H1 (cell line): ENCODE data around the gene CD244. TPM values are rescaled to one million over a fixed set of nuclear protein-coding genes. Genes with fewer than 3 reads are reported as not detected.

Experiments used
- CTCF ChIA-PET: fragments of 300-600 bp; sonication (Branson Sonifier 250); formaldehyde crosslinking; loops from one replicate; lab custom pipeline; 2021; ENCODE audit not compliant: partially characterized antibody; lab: Charles Lee
- POLR2A ChIA-PET: fragments of 300-600 bp; sonication (Branson Sonifier 250); formaldehyde crosslinking; loops from one replicate; lab custom pipeline; 2021; ENCODE audit warnings: inconsistent platforms; ENCODE audit not compliant: partially characterized antibody; lab: Charles Lee
- DNase-seq, 2 experiments: peaks; one replicate each; pipeline versions ENCODE4 v3.0.0 to v3.0.0-alpha.2; 2010 to 2022; ENCODE audit warnings: low spot score in 2 of 2, low read depth in 1 of 2, mixed read lengths in 1 of 2
- FAIRE-seq: peaks from 2 replicates; lab custom pipeline; 2011; peaks lifted over from hg19 to GRCh38; lab: Jason Lieb, UNC
- H2AFZ ChIP-seq: 2 replicates; pipeline ENCODE4 v1.8.1; 2012; ENCODE audit warnings: low read length, inconsistent platforms
- H2AK5ac ChIP-seq: 2 replicates; pipeline ENCODE4 v1.6.1; 2013; ENCODE audit warnings: low read depth, low read length
- H2BK120ac ChIP-seq: replicated peaks from 2 replicates; pipeline ENCODE3; 2013; ENCODE audit warnings: low read depth, low read length, inconsistent platforms
- H2BK12ac ChIP-seq: 2 replicates; pipeline ENCODE4 v1.6.1; 2013; ENCODE audit warnings: low read depth, low read length
- H2BK15ac ChIP-seq: 2 replicates; pipeline ENCODE4 v1.6.1; 2013; ENCODE audit warnings: low read length
- H2BK20ac ChIP-seq: 2 replicates; pipeline ENCODE4 v1.6.1; 2013; ENCODE audit warnings: low read length
- H2BK5ac ChIP-seq: 2 replicates; pipeline ENCODE4 v1.6.1; 2013; ENCODE audit warnings: low read depth, low read length
- H3K14ac ChIP-seq: 2 replicates; pipeline ENCODE4 v1.6.1; 2013; ENCODE audit warnings: inconsistent platforms; ENCODE audit not compliant: insufficient read length
- H3K18ac ChIP-seq: 2 replicates; pipeline ENCODE4 v1.6.1; 2013; ENCODE audit warnings: low read length; ENCODE audit errors: extremely low read depth
- H3K23ac ChIP-seq: 2 replicates; pipeline ENCODE4 v1.6.1; 2013; ENCODE audit warnings: inconsistent platforms; ENCODE audit not compliant: insufficient read length
- H3K23me2 ChIP-seq: 2 replicates; pipeline ENCODE4 v1.6.1; 2013; ENCODE audit warnings: low read depth, low read length
- H3K27ac ChIP-seq: 2 replicates; pipeline ENCODE4 v1.6.1; 2011; ENCODE audit warnings: low read depth, low read length, inconsistent platforms
- H3K27me3 ChIP-seq, 4 experiments: replicated peaks in 1 of 4; 1 replicate in 1 of 4; 2 replicates in 3 of 4; pipeline versions ENCODE4 v1.6.1 to v1.8.1; 2011 to 2013; ENCODE audit warnings: low read length in 3 of 4, mild to moderate bottlenecking in 3 of 4, inconsistent platforms in 2 of 4, mixed read lengths in 2 of 4, moderate library complexity in 1 of 4; ENCODE audit not compliant: control insufficient read depth in 3 of 4, insufficient read depth in 3 of 4; ENCODE audit errors: extremely low read depth in 1 of 4
- H3K36me3 ChIP-seq, 4 experiments: 2 replicates each; pipeline versions ENCODE4 v1.6.1 to v1.8.1; 2011 to 2013; ENCODE audit warnings: mild to moderate bottlenecking in 4 of 4, low read length in 3 of 4, moderate library complexity in 2 of 4, control low read depth in 1 of 4, inconsistent platforms in 1 of 4; ENCODE audit not compliant: insufficient read depth in 4 of 4, control insufficient read depth in 2 of 4
- H3K4ac ChIP-seq: replicated peaks from 2 replicates; pipeline ENCODE3; 2013; ENCODE audit warnings: low read length, low read depth, mixed read lengths, inconsistent platforms; ENCODE audit not compliant: insufficient read length
- H3K4me1 ChIP-seq, 4 experiments: replicated peaks in 1 of 4; 1 replicate in 1 of 4; 2 replicates in 3 of 4; pipeline versions ENCODE4 v1.6.1 to v1.8.1; 2011 to 2013; ENCODE audit warnings: low read length in 3 of 4, inconsistent platforms in 2 of 4, mixed read lengths in 1 of 4; ENCODE audit not compliant: insufficient read depth in 4 of 4, control insufficient read depth in 3 of 4
- H3K4me2 ChIP-seq, 2 experiments: 2 replicates each; pipeline versions ENCODE4 v1.6.1 to v1.8.1; 2011 to 2013; ENCODE audit warnings: low read depth in 2 of 2, low read length in 2 of 2, control low read depth in 1 of 2, inconsistent platforms in 1 of 2, mild to moderate bottlenecking in 1 of 2; ENCODE audit not compliant: insufficient read depth in 1 of 2
- H3K4me3 ChIP-seq, 4 experiments: fragments of 200-600, 300-600 bp in 1 of 4; sonication (generic), shearing (Covaris generic), sonication (Bioruptor Twin) in 1 of 4; 2 replicates each; pipeline versions ENCODE4 v1.5.1 to v1.8.1; 2011 to 2016; ENCODE audit warnings: low read length in 4 of 4, low read depth in 3 of 4, control low read depth in 2 of 4, inconsistent platforms in 2 of 4, mild to moderate bottlenecking in 2 of 4, mixed read lengths in 1 of 4, moderate library complexity in 1 of 4; ENCODE audit not compliant: insufficient read depth in 2 of 4; ENCODE audit errors: extremely low read depth in 1 of 4
- H3K56ac ChIP-seq: replicated peaks from 2 replicates; pipeline ENCODE3; 2013; ENCODE audit warnings: low read depth, mild to moderate bottlenecking, mixed read lengths, low read length, inconsistent platforms; ENCODE audit not compliant: insufficient read length
- H3K79me1 ChIP-seq: 2 replicates; pipeline ENCODE4 v1.6.1; 2013; ENCODE audit warnings: low read depth, low read length, control low read depth
- H3K79me2 ChIP-seq, 2 experiments: 2 replicates each; pipeline versions ENCODE4 v1.6.1 to v1.8.1; 2012 to 2013; ENCODE audit warnings: low read length in 2 of 2, mild to moderate bottlenecking in 2 of 2, inconsistent platforms in 1 of 2; ENCODE audit not compliant: insufficient read depth in 2 of 2, control insufficient read depth in 1 of 2
- H3K9ac ChIP-seq, 4 experiments: replicated peaks in 1 of 4; 1 replicate in 1 of 4; 2 replicates in 3 of 4; pipeline versions ENCODE4 v1.6.1 to v1.8.1; 2011 to 2013; ENCODE audit warnings: low read depth in 3 of 4, low read length in 3 of 4, control low read depth in 2 of 4, mild to moderate bottlenecking in 2 of 4, moderate library complexity in 2 of 4, inconsistent platforms in 1 of 4; ENCODE audit errors: extremely low read depth in 1 of 4
- H3K9me3 ChIP-seq, 2 experiments: 2 replicates each; pipeline versions ENCODE4 v1.6.1 to v1.8.1; 2012 to 2013; ENCODE audit warnings: mild to moderate bottlenecking in 2 of 2, moderate library complexity in 2 of 2, control low read depth in 1 of 2, inconsistent platforms in 1 of 2, low read depth in 1 of 2, low read length in 1 of 2, mixed read lengths in 1 of 2; ENCODE audit not compliant: insufficient read depth in 2 of 2
- H4K20me1 ChIP-seq, 2 experiments: replicated peaks in 1 of 2; 2 replicates each; pipeline versions ENCODE3 to v1.8.1; 2011 to 2013; ENCODE audit warnings: inconsistent platforms in 2 of 2, low read length in 2 of 2, mild to moderate bottlenecking in 1 of 2; ENCODE audit not compliant: insufficient read depth in 2 of 2, control insufficient read depth in 1 of 2
- H4K5ac ChIP-seq: 2 replicates; pipeline ENCODE4 v1.6.1; 2013; ENCODE audit warnings: low read length, low read depth, mixed read lengths, inconsistent platforms; ENCODE audit not compliant: insufficient read length
- H4K8ac ChIP-seq: 2 replicates; pipeline ENCODE4 v1.8.0; 2013; ENCODE audit warnings: mild to moderate bottlenecking, moderate library complexity, low read length, inconsistent platforms; ENCODE audit not compliant: insufficient read depth; ENCODE audit errors: extremely low read depth
- H4K91ac ChIP-seq: replicated peaks from 2 replicates; pipeline ENCODE3; 2013; ENCODE audit warnings: low read length, mixed read lengths, inconsistent platforms; ENCODE audit not compliant: insufficient read length
- ASH2L ChIP-seq: fragments of 200-600, 300-600 bp; sonication (generic); IDR thresholded peaks from one replicate; pipeline ENCODE4 v1.7.1; 2017; ENCODE audit warnings: low read length
- BCL11A ChIP-seq, 2 experiments: IDR thresholded peaks; one replicate each; pipeline ENCODE4 v1.6.1; 2011; ENCODE audit warnings: low read depth in 2 of 2, low read length in 2 of 2, mild to moderate bottlenecking in 2 of 2
- CHD2 ChIP-seq: IDR thresholded peaks from 2 replicates; pipeline ENCODE4 v1.6.1; 2012; ENCODE audit warnings: low read length, improper control_type of control experiment
- GTF2F1 ChIP-seq: IDR thresholded peaks from 2 replicates; pipeline ENCODE4 v1.6.1; 2012; ENCODE audit warnings: low read depth, low read length, improper control_type of control experiment, borderline replicate concordance
- HDAC2 ChIP-seq, 2 experiments: fragments of 300-600 bp in 1 of 2; sonication (generic) in 1 of 2; IDR thresholded peaks; 2 replicates each; pipeline ENCODE4 v1.6.1; 2011 to 2012; ENCODE audit warnings: low read depth in 2 of 2, low read length in 2 of 2, mild to moderate bottlenecking in 2 of 2, moderate library complexity in 2 of 2, borderline replicate concordance in 1 of 2, inconsistent platforms in 1 of 2
- HDAC6 ChIP-seq: IDR thresholded peaks from one replicate; pipeline ENCODE4 v1.7.1; 2012; ENCODE audit warnings: low read depth, mild to moderate bottlenecking, inconsistent platforms, low read length, moderate library complexity
- JUND ChIP-seq: IDR thresholded peaks from 2 replicates; pipeline ENCODE4 v1.6.1; 2011; ENCODE audit warnings: mild to moderate bottlenecking, improper control_type of control experiment, low read length
- KDM4A ChIP-seq: IDR thresholded peaks from one replicate; pipeline ENCODE4 v1.7.1; 2012; ENCODE audit warnings: low read depth, mild to moderate bottlenecking, moderate library complexity, low read length, inconsistent platforms; ENCODE audit not compliant: severe bottlenecking
- KDM5A ChIP-seq: fragments of 200-600 bp; IDR thresholded peaks from 2 replicates; pipeline ENCODE4 v1.7.1; 2012; ENCODE audit warnings: mild to moderate bottlenecking, low read length, inconsistent platforms, mixed read lengths
- MAFK ChIP-seq: IDR thresholded peaks from 2 replicates; pipeline ENCODE4 v1.6.1; 2012; ENCODE audit warnings: low read depth, mild to moderate bottlenecking, improper control_type of control experiment, low read length
- NANOG ChIP-seq: IDR thresholded peaks from 2 replicates; pipeline ENCODE4 v1.6.1; 2011; ENCODE audit warnings: low read length, low read depth, mild to moderate bottlenecking, inconsistent platforms; ENCODE audit not compliant: insufficient read depth, poor library complexity, severe bottlenecking
- RFX5 ChIP-seq: IDR thresholded peaks from 2 replicates; pipeline ENCODE4 v1.6.1; 2011; ENCODE audit warnings: low read depth, low read length, improper control_type of control experiment, borderline replicate concordance
- TAF1 ChIP-seq: IDR thresholded peaks from 2 replicates; pipeline ENCODE4 v1.6.1; 2011; ENCODE audit warnings: mild to moderate bottlenecking, low read depth, low read length
- TCF12 ChIP-seq: IDR thresholded peaks from 2 replicates; pipeline ENCODE4 v1.6.1; 2011; ENCODE audit warnings: low read depth, mild to moderate bottlenecking, low read length
- WGBS, 2 experiments: shearing (Covaris generic) in 1 of 2; methylation state at CpG; one replicate each; pipeline versions ENCODE4 v1.1.6 to v1.1.7; 2013 to 2015; ENCODE audit warnings: low lambda C conversion rate in 2 of 2, mixed read lengths in 2 of 2, inconsistent platforms in 1 of 2, low coverage in 1 of 2, missing lambda C conversion rate in 1 of 2; ENCODE audit not compliant: insufficient replicate concordance in 2 of 2, insufficient coverage in 1 of 2, insufficient read length in 1 of 2; ENCODE audit errors: extremely low coverage in 1 of 2, missing lambda C conversion rate in 1 of 2; 5-methylcytosine and 5-hydroxymethylcytosine counted together
- polyA plus RNA-seq, 7 experiments: library from polyadenylated mRNA; depleted of rRNA in 3 of 7; stranded (reverse) in 5 of 7; unstranded in 2 of 7; fragments of >200 nt in 5 of 7; fragments of 200-250 nt in 2 of 7; gene quantifications; 1 replicate in 5 of 7; 2 replicates in 1 of 7; 4 replicates in 1 of 7; pipeline versions ENCODE4 v1.2.1 to v1.2.3, GENCODE V29; 2011 to 2013; ENCODE audit warnings: missing spikeins in 2 of 7, mixed read lengths in 2 of 7
- total RNA-seq: library from RNA; stranded (reverse); fragmentation: NEBNext Ultra II Directional; extraction: Animal tissue kit (Norgen Biotek cat#: 25700); gene quantifications from 2 replicates; pipeline ENCODE4 v1.2.1, GENCODE V29; 2021
- TF ChIP-seq, protein P1 (sequence below): IDR thresholded peaks from 2 replicates; pipeline ENCODE4 v1.6.1; 2011; ENCODE audit warnings: low read depth, mild to moderate bottlenecking, low read length; ENCODE audit not compliant: insufficient read depth

The CD244 gene
- total and polyA plus RNA-seq, 2 of the 8 experiments (the other 6 are each of a cell fraction or from before 2014, with no cell fraction given) = not detected

DNA sequence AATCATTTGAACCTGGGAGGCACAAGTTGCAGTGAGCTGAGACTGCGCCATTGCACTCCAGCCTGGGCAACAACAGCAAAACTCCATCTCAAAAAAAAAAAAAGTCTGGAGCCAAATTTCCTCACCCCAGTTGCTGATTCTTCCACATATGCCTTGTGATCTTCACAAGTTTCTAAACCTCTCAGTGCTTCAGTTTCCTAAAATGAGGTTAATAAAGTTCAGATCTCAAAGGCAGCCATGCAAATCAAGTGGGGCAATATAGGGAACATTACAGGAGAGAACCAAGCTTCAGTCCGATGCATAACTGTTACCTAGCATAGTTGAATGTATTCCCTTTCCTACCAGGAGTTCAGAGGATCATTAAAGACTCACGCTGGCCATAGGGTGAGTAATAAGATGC, 17.5 kb upstream of the CD244 start:
- Histone ChIP-seq H3K4me1 (no peaks in the 10 kb centered on the region; a peak in 1 of 7 replicates), H2BK15ac (no peak overlapping the region), H3K23me2 (no peaks in the 10 kb centered on the region), H3K9ac (no peak overlapping the region), H3K4ac (no peak overlapping the region), H3K36me3 (no peaks in the 10 kb centered on the region), H2BK5ac (no peak overlapping the region), H2BK20ac (no peak overlapping the region), H2BK12ac (no peak overlapping the region), H3K14ac (no peak overlapping the region), H2AK5ac (no peak overlapping the region), H3K18ac (no peak overlapping the region), H3K27ac (no peak overlapping the region), H3K23ac (no peak overlapping the region), H3K4me2 (no peak overlapping the region), H3K79me2 (no peaks in the 10 kb centered on the region), H3K56ac (no peak overlapping the region), H4K5ac (no peak overlapping the region), H4K20me1 (no peaks in the 10 kb centered on the region), H3K79me1 (no peaks in the 10 kb centered on the region), H2AFZ (no peak overlapping the region), H4K8ac (no peak overlapping the region), H3K4me3 (no peak overlapping the region), H2BK120ac (no peak overlapping the region), H3K9me3 (no peaks in the 10 kb centered on the region), H4K91ac (no peak overlapping the region), H3K27me3 (no peaks in the 10 kb centered on the region)
- DNase-seq (no peak), FAIRE-seq (no peak)
- CTCF ChIA-PET = interaction anchor here (1.1 to 5.7 kb wide), 6 partner anchors 10 to 72 kb away, joined by 4 to 33 read pairs (median 6); no protein-coding TSS in a partner anchor
- WGBS, 2 experiments = 88% methylated on average over 3 of the region's 3 CpGs; no CpG with 5 or more reads in 1 of the 2 experiments
- POLR2A ChIA-PET = no interaction called here
- no peak for TF ChIP-seq MAFK
- TF ChIP-seq TAF1 = no peak
- TF ChIP-seq RFX5 = no peak
- TF ChIP-seq KDM4A = no peak
- TF ChIP-seq JUND = no peak
- no peak for TF ChIP-seq CHD2
- no peak for TF ChIP-seq TCF12
- TF ChIP-seq BCL11A (IDR thresholded peaks at IDR 0.05; ENCODE audit: low read depth in 2 of 2, low read length in 2 of 2) = no peak
- no peak for TF ChIP-seq ASH2L
- TF ChIP-seq KDM5A = no peak
- no peak for TF ChIP-seq NANOG
- TF ChIP-seq, protein P1, sequence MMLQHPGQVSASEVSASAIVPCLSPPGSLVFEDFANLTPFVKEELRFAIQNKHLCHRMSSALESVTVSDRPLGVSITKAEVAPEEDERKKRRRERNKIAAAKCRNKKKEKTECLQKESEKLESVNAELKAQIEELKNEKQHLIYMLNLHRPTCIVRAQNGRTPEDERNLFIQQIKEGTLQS = no peak
- TF ChIP-seq HDAC6 = no peak
- no peak for TF ChIP-seq HDAC2 (IDR thresholded peaks at IDR 0.05; ENCODE audit: borderline replicate concordance in 1 of 2, low read depth in 2 of 2, low read length in 2 of 2)
- no peak for TF ChIP-seq GTF2F1
